ENCODE measurements around the gene UNC5C.

Gene UNC5C

DNA sequence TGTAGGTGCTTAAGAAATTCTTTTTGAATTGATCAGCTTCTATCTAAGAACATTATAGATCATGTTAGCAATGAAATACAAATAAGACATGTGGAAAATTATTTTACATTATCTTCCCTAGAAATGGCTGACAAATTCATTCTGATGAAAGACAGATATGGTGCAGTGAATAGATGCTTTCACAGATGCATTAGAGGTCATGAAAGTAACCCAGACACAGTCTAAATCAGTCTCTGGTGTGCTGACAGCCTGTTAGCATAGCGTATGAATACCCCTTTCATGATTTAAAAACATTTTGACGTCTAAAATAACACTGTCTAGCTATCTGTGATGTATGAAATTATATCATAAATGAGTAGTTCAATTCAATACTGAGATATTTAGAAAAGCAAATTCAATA, 180.9 kb downstream of the UNC5C start:
- H4K20me1 ChIP-seq (ENCODE audit: insufficient read depth), result no peaks in the 10 kb centered on the region
- no peaks in the 10 kb centered on the region for H3K27me3 ChIP-seq (ENCODE audit: insufficient read depth, low read depth)
- no peak overlapping the region for H3K27ac ChIP-seq
- TF ChIP-seq, protein P1, sequence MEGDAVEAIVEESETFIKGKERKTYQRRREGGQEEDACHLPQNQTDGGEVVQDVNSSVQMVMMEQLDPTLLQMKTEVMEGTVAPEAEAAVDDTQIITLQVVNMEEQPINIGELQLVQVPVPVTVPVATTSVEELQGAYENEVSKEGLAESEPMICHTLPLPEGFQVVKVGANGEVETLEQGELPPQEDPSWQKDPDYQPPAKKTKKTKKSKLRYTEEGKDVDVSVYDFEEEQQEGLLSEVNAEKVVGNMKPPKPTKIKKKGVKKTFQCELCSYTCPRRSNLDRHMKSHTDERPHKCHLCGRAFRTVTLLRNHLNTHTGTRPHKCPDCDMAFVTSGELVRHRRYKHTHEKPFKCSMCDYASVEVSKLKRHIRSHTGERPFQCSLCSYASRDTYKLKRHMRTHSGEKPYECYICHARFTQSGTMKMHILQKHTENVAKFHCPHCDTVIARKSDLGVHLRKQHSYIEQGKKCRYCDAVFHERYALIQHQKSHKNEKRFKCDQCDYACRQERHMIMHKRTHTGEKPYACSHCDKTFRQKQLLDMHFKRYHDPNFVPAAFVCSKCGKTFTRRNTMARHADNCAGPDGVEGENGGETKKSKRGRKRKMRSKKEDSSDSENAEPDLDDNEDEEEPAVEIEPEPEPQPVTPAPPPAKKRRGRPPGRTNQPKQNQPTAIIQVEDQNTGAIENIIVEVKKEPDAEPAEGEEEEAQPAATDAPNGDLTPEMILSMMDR (conservative IDR thresholded peaks at IDR 0.05; ENCODE audit: low read depth, low read length), result no peak
- H2AFZ ChIP-seq (ENCODE audit: low read depth), result no peak overlapping the region
- H3K36me3 ChIP-seq (ENCODE audit: insufficient read depth), result no peaks in the 10 kb centered on the region
- H3K4me3 ChIP-seq (IDR thresholded peaks at IDR 0.05; ENCODE audit: insufficient read depth, low read depth, low read length), result no peak overlapping the region
- H3K9ac ChIP-seq, result no peak overlapping the region
- no peaks in the 10 kb centered on the region for H3K79me2 ChIP-seq (ENCODE audit: insufficient read depth, low read depth)
- no peak overlapping the region for H3K4me2 ChIP-seq
- peaks cover 12% of the 10 kb centered on the region for H3K4me1 ChIP-seq (ENCODE audit: low read depth, poor library complexity, severe bottlenecking)

DNA sequence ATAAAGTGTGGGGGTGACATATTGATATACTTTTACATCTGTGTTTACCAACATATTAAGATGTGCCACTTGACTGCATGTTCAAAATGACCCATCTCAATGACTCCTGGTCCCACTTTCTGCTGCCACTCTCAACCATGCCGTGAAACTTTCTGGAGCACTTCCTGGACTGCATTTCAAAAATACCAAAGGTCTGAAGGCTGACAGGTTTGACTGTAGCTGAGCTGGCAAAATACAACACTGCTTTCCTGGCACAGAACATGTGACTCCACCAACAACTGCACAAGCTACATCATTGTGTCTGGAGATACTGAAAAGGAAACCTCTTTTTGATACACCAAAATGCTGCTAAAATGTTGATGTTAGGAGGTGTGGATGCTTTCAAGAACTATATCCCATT, 184.8 kb downstream of the UNC5C start:
- H3K9ac ChIP-seq, result no peak overlapping the region
- no peak overlapping the region; the same call in 1 of the 2 replicates for H2AFZ ChIP-seq (ENCODE audit: low read depth)
- TF ChIP-seq, protein P1 (conservative IDR thresholded peaks at IDR 0.05; ENCODE audit: low read depth, low read length), result no peak
- H3K79me2 ChIP-seq (ENCODE audit: insufficient read depth, low read depth), result no peaks in the 10 kb centered on the region
- no peaks in the 10 kb centered on the region for H3K27me3 ChIP-seq (ENCODE audit: insufficient read depth, low read depth)
- no peaks in the 10 kb centered on the region for H4K20me1 ChIP-seq (ENCODE audit: insufficient read depth)
- peak overlapping the region; percentile 11; the same call in 1 of the 2 replicates for H3K4me2 ChIP-seq
- H3K27ac ChIP-seq, result 0 out of 2 replicates have a peak overlapping the region, but pooled peaks have one; percentile 10
- H3K4me1 ChIP-seq (ENCODE audit: low read depth, poor library complexity, severe bottlenecking), result peaks cover 12% of the 10 kb centered on the region
- no peaks in the 10 kb centered on the region for H3K36me3 ChIP-seq (ENCODE audit: insufficient read depth)
- no peak overlapping the region for H3K4me3 ChIP-seq (IDR thresholded peaks at IDR 0.05; ENCODE audit: insufficient read depth, low read depth, low read length)

DNA sequence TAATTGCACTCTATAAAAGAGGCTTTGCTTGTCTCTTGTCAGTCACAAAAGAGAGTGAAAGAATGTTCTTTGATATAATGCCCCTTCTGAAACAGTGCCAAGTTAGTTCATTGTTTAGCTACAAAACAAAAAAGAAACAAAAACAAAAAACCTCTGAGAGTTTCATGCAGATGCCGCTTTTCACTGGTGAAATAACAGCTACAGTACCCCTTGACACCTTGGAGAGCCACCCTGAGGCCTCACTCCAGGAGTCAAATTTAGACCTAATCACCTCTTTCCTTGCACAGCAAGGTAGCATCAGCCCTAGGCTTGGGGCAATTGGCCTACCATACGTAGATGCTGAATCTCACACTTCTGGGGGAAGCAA, 185.2 kb downstream of the UNC5C start:
- TF ChIP-seq, protein P1 (conservative IDR thresholded peaks at IDR 0.05; ENCODE audit: low read depth, low read length), result no peak
- Histone ChIP-seq H3K4me1 (ENCODE audit: low read depth, poor library complexity, severe bottlenecking) (peaks cover 12% of the 10 kb centered on the region), H3K79me2 (ENCODE audit: insufficient read depth, low read depth) (no peaks in the 10 kb centered on the region), H3K27ac (no peak overlapping the region), H3K36me3 (ENCODE audit: insufficient read depth) (no peaks in the 10 kb centered on the region), H3K9ac (no peak overlapping the region), H3K4me3 (IDR thresholded peaks at IDR 0.05; ENCODE audit: insufficient read depth, low read depth, low read length) (no peak overlapping the region), H3K4me2 (peak overlapping the region; percentile 11; the same call in 1 of the 2 replicates), H2AFZ (ENCODE audit: low read depth) (no peak overlapping the region; the same call in 1 of the 2 replicates), H3K27me3 (ENCODE audit: insufficient read depth, low read depth) (no peaks in the 10 kb centered on the region), H4K20me1 (ENCODE audit: insufficient read depth) (no peaks in the 10 kb centered on the region)

DNA sequence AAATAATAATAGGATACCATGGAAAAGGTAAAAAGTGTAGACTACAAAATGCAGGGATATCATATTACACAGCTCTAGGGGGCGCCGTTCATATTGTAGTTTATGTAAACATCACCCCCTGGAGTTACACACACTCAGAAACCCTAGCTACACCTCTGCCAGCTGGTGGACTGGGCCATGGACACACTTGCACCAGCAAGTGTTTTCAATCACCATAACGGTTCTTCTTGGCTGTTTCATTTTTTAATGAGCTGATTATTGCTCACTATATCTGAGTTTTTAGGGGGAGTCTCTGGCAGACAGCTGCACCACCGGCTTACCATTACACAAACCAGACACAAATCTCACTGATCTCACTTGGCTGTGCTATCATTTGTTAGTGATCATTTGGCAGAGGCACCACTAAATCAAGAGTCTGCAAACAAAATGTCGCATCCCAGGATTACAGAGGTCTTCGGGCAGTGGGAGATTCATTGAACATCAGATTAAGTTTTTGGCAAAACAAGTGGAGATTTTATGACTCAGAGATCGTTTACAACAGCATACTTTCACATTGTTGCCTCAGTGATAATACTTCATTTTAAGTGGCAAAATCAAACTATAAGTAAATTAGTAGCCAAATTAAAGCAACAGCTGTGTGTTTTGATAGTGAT, 185.7 kb downstream of the UNC5C start:
- H4K20me1 ChIP-seq (ENCODE audit: insufficient read depth), result no peaks in the 10 kb centered on the region
- H3K27me3 ChIP-seq (ENCODE audit: insufficient read depth, low read depth), result no peaks in the 10 kb centered on the region
- no peak overlapping the region for H2AFZ ChIP-seq (ENCODE audit: low read depth)
- no peak overlapping the region for H3K9ac ChIP-seq
- peaks cover 12% of the 10 kb centered on the region for H3K4me1 ChIP-seq (ENCODE audit: low read depth, poor library complexity, severe bottlenecking)
- no peaks in the 10 kb centered on the region for H3K36me3 ChIP-seq (ENCODE audit: insufficient read depth)
- TF ChIP-seq, protein P1 (conservative IDR thresholded peaks at IDR 0.05; ENCODE audit: low read depth, low read length), result peak; percentile 47
- H3K27ac ChIP-seq, result no peak overlapping the region
- H3K4me2 ChIP-seq, result peak overlapping the region; percentile 11; the same call in 1 of the 2 replicates
- H3K4me3 ChIP-seq (IDR thresholded peaks at IDR 0.05; ENCODE audit: insufficient read depth, low read depth, low read length), result no peak overlapping the region
- H3K79me2 ChIP-seq (ENCODE audit: insufficient read depth, low read depth), result no peaks in the 10 kb centered on the region
